OCI-LY1 (cell line): Measurements from ENCODE around the gene REEP5.
"Not testable (repeated sequence)": the region's sequence is repeated elsewhere in the genome, so short reads cannot be mapped to it uniquely, and the experiment has no call there.

Source experiments
- H2AFZ ChIP-seq: fragments of 200-600 bp; sonication (generic), shearing (Covaris generic); 2 replicates; pipeline ENCODE4 v1.6.0; 2014; ENCODE audit warnings: antibody characterized with exemption, mild to moderate bottlenecking, low read length
- H3F3A ChIP-seq: fragments of 200-600 bp; sonication (generic), shearing (Covaris generic); 2 replicates; pipeline ENCODE4 v1.6.0; 2014; ENCODE audit warnings: mild to moderate bottlenecking, antibody characterized with exemption, low read length, moderate library complexity; ENCODE audit not compliant: insufficient read depth
- H3K27ac ChIP-seq: fragments of 200-600 bp; sonication (generic); 2 replicates; pipeline ENCODE4 v1.5.1; 2014; ENCODE audit warnings: low read length, mixed run types, mild to moderate bottlenecking, low read depth; ENCODE audit not compliant: poor library complexity, severe bottlenecking
- H3K27me3 ChIP-seq: fragments of 200-600 bp; sonication (generic); 2 replicates; pipeline ENCODE4 v1.6.0; 2014; ENCODE audit warnings: antibody characterized with exemption, mild to moderate bottlenecking, low read length, moderate library complexity; ENCODE audit not compliant: insufficient read depth
- H3K36me3 ChIP-seq: fragments of 200-600 bp; sonication (generic); 2 replicates; pipeline ENCODE4 v1.6.1; 2014; ENCODE audit warnings: mild to moderate bottlenecking, antibody characterized with exemption, low read length, moderate library complexity, mixed read lengths; ENCODE audit not compliant: insufficient read depth
- H3K4me1 ChIP-seq: fragments of 200-600 bp; sonication (generic); 2 replicates; pipeline ENCODE4 v1.5.1; 2014; ENCODE audit warnings: mild to moderate bottlenecking, low read length, moderate library complexity; ENCODE audit not compliant: insufficient read depth, severe bottlenecking
- H3K4me2 ChIP-seq: fragments of 200-600 bp; sonication (generic), shearing (Covaris generic); 2 replicates; pipeline ENCODE4 v1.6.1; 2014; ENCODE audit warnings: low read length
- H3K4me3 ChIP-seq: fragments of 200-600 bp; sonication (generic); 2 replicates; pipeline ENCODE4 v1.5.1; 2014; ENCODE audit warnings: low read length, low read depth, mild to moderate bottlenecking, mixed read lengths; ENCODE audit not compliant: poor library complexity, severe bottlenecking
- H3K79me2 ChIP-seq: fragments of 200-600 bp; shearing (Covaris generic); 2 replicates; pipeline ENCODE4 v1.6.1; 2016; ENCODE audit warnings: mixed run types, low read length, mixed read lengths; ENCODE audit not compliant: insufficient read depth
- H3K9ac ChIP-seq: fragments of 200-600 bp; sonication (generic), shearing (Covaris generic); 2 replicates; pipeline ENCODE4 v1.6.1; 2014; ENCODE audit warnings: mild to moderate bottlenecking, low read length, mixed read lengths
- H3K9me2 ChIP-seq: fragments of 200-600 bp; sonication (generic), shearing (Covaris generic); 2 replicates; pipeline ENCODE4 v1.6.1; 2014; ENCODE audit warnings: low read depth, mild to moderate bottlenecking, low read length, mixed read lengths
- H3K9me3 ChIP-seq: fragments of 200-600 bp; shearing (Covaris generic); 2 replicates; pipeline ENCODE4 v1.6.1; 2014; ENCODE audit warnings: low read length, mixed read lengths
- H4K20me1 ChIP-seq: fragments of 200-600 bp; sonication (generic), shearing (Covaris generic); 2 replicates; pipeline ENCODE4 v1.6.0; 2016; ENCODE audit warnings: mild to moderate bottlenecking, low read length; ENCODE audit not compliant: insufficient read depth
- EZH2 ChIP-seq: fragments of 200-600 bp; sonication (generic), shearing (Covaris generic); IDR thresholded peaks from 2 replicates; pipeline ENCODE4 v1.8.0; 2017; ENCODE audit warnings: borderline replicate concordance, mixed run types, mild to moderate bottlenecking, antibody characterized with exemption, low read length, moderate library complexity, mixed read lengths
- TF ChIP-seq, protein P1 (sequence below): fragments of 200-600 bp; sonication (generic), shearing (Covaris generic); IDR thresholded peaks from 2 replicates; pipeline ENCODE4 v1.5.1; 2017; ENCODE audit warnings: mild to moderate bottlenecking, antibody characterized with exemption, low read length, moderate library complexity, mixed read lengths

The REEP5 gene

GRCh38 chr5:112960315-112960714, 38.3 kb upstream of the REEP5 start:
- no peak overlapping the region for H3K4me2 ChIP-seq
- no peak overlapping the region for H3K27ac ChIP-seq
- H3F3A ChIP-seq, result no peaks in the 10 kb centered on the region
- H4K20me1 ChIP-seq, result no peaks in the 10 kb centered on the region
- H3K36me3 ChIP-seq, result no peaks in the 10 kb centered on the region
- H3K27me3 ChIP-seq, result no peaks in the 10 kb centered on the region
- H3K9ac ChIP-seq, result no peak overlapping the region
- no peak overlapping the region for H2AFZ ChIP-seq
- H3K4me3 ChIP-seq, result no peak overlapping the region
- H3K4me1 ChIP-seq, result peaks cover 15% of the 10 kb centered on the region
- no peaks in the 10 kb centered on the region for H3K9me3 ChIP-seq
- no peak for TF ChIP-seq EZH2
- TF ChIP-seq, protein P1, sequence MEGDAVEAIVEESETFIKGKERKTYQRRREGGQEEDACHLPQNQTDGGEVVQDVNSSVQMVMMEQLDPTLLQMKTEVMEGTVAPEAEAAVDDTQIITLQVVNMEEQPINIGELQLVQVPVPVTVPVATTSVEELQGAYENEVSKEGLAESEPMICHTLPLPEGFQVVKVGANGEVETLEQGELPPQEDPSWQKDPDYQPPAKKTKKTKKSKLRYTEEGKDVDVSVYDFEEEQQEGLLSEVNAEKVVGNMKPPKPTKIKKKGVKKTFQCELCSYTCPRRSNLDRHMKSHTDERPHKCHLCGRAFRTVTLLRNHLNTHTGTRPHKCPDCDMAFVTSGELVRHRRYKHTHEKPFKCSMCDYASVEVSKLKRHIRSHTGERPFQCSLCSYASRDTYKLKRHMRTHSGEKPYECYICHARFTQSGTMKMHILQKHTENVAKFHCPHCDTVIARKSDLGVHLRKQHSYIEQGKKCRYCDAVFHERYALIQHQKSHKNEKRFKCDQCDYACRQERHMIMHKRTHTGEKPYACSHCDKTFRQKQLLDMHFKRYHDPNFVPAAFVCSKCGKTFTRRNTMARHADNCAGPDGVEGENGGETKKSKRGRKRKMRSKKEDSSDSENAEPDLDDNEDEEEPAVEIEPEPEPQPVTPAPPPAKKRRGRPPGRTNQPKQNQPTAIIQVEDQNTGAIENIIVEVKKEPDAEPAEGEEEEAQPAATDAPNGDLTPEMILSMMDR, result no peak
- no peaks in the 10 kb centered on the region for H3K79me2 ChIP-seq
- H3K9me2 ChIP-seq, result no peaks in the 10 kb centered on the region

- H3K4me3 ChIP-seq, result not testable (repeated sequence)
Measured at GRCh38 chr5:112959872-112960271, 37.8 kb upstream of the REEP5 start.

DNA sequence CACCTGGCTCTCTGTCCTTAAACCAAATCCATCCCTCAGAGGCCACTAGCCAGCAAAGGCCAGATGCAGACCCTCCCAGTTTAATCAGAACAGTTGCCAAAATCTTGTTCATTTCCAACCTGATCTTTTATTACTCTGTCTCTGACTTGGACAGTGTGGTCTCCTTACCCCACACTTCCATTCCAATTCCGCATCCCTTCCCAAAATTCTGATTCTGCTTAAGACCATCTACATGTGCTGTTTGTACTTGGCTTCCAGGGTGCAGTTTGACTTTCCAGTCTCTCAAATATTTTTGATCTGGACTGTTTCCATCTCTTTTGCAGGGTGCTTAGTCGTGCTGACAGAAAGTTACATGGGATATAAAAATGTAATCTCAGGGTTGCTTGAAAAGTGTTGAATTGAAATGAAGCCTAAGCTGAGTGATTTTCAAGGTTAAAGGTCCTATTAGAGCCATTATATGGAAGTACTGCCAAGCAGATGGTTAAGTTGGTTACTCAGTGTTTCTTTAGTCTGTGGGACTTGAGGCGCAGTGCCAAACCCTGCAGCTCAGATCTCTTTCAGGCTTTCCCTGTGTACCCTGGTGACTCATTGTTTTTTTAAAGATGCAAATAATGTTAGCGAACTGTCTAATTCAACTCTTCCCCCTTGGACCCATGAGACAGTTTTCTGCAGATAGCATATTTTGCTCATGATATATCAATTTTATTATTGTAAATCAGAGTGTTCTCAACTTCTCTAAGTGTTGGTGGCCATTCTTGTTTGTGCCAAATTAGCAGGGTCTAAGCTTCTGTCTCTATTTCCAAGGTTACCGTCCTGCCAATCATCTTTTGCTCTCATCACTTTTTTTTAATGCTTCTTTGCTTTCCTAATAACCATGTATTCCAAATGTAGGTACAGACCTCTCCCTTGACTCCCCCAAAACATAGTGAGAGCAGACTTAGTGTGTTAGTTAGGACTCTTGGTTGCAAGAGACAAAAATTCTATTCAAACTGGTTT, 36.4 kb upstream of the REEP5 start:
- no peak overlapping the region for H2AFZ ChIP-seq
- peaks cover 9% of the 10 kb centered on the region for H3K4me1 ChIP-seq
- H3K9ac ChIP-seq, result no peak overlapping the region
- H3K4me2 ChIP-seq, result no peak overlapping the region; the same call in 1 of the 2 replicates
- H3F3A ChIP-seq, result no peaks in the 10 kb centered on the region
- H3K79me2 ChIP-seq, result no peaks in the 10 kb centered on the region
- no peaks in the 10 kb centered on the region for H4K20me1 ChIP-seq
- H3K4me3 ChIP-seq, result no peak overlapping the region
- TF ChIP-seq EZH2, result no peak
- TF ChIP-seq, protein P1, result no peak
- H3K9me3 ChIP-seq, result no peaks in the 10 kb centered on the region
- H3K27ac ChIP-seq, result no peak overlapping the region
- no peaks in the 10 kb centered on the region for H3K9me2 ChIP-seq
- no peaks in the 10 kb centered on the region for H3K27me3 ChIP-seq
- no peaks in the 10 kb centered on the region for H3K36me3 ChIP-seq

More at GRCh38 chr5:112959872-112960271, 37.8 kb upstream of the REEP5 start:
- not testable (repeated sequence) for H3K9ac ChIP-seq, H4K20me1 ChIP-seq, H3K9me3 ChIP-seq, H3K4me2 ChIP-seq, H3K36me3 ChIP-seq, H2AFZ ChIP-seq, H3K27ac ChIP-seq, H3K9me2 ChIP-seq, H3K27me3 ChIP-seq, H3K79me2 ChIP-seq, H3F3A ChIP-seq
- H3K4me1 ChIP-seq, result peaks cover 15% of the 10 kb centered on the region
